Fibroblast of mammary gland (primary cell): Measurements from ENCODE around the gene ARID1B.

Experiments used
- DNase-seq: peaks from one replicate; pipeline ENCODE4 v3.0.0-alpha.2; 2010; ENCODE audit warnings: low read depth
- H3K4me3 ChIP-seq: 2 replicates; pipeline ENCODE4 v1.5.1; 2011; ENCODE audit warnings: low read depth, mild to moderate bottlenecking, low read length, moderate library complexity; ENCODE audit not compliant: control insufficient read depth
- TF ChIP-seq, protein P1 (sequence below): conservative IDR thresholded peaks from 2 replicates; pipeline ENCODE4 v1.5.1; 2011; ENCODE audit warnings: low read depth, low read length, inconsistent platforms; ENCODE audit not compliant: control insufficient read depth, insufficient read depth

Gene ARID1B

GRCh38 chr6:157224951-157225574 lies 447.9 kb downstream of the ARID1B start:
- DNase-seq: no peak
- TF ChIP-seq, protein P1, sequence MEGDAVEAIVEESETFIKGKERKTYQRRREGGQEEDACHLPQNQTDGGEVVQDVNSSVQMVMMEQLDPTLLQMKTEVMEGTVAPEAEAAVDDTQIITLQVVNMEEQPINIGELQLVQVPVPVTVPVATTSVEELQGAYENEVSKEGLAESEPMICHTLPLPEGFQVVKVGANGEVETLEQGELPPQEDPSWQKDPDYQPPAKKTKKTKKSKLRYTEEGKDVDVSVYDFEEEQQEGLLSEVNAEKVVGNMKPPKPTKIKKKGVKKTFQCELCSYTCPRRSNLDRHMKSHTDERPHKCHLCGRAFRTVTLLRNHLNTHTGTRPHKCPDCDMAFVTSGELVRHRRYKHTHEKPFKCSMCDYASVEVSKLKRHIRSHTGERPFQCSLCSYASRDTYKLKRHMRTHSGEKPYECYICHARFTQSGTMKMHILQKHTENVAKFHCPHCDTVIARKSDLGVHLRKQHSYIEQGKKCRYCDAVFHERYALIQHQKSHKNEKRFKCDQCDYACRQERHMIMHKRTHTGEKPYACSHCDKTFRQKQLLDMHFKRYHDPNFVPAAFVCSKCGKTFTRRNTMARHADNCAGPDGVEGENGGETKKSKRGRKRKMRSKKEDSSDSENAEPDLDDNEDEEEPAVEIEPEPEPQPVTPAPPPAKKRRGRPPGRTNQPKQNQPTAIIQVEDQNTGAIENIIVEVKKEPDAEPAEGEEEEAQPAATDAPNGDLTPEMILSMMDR: no peak
- H3K4me3 ChIP-seq: no peak overlapping the region

DNA sequence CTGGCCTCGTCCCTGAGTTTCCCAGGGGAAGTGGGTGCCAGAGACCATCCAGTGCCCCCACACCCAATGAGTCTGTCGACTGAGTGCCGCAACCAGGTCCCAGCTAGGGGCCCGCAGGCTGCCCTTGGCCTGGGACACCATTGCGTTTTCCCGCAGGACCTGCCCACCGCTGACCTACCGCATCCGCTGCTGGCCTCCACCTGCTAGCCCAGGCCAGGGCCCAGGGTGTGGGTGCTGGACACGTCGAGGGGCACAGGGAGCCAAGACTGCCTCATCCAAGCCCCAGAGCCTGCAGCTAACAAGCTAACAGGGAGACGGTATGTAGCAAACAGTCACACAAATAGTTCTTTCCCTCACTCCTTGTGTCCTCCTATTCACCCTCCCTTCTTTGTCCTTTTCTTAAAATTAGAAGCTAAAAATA lies 448.4 kb downstream of the ARID1B start:
- DNase-seq: no peak

DNA sequence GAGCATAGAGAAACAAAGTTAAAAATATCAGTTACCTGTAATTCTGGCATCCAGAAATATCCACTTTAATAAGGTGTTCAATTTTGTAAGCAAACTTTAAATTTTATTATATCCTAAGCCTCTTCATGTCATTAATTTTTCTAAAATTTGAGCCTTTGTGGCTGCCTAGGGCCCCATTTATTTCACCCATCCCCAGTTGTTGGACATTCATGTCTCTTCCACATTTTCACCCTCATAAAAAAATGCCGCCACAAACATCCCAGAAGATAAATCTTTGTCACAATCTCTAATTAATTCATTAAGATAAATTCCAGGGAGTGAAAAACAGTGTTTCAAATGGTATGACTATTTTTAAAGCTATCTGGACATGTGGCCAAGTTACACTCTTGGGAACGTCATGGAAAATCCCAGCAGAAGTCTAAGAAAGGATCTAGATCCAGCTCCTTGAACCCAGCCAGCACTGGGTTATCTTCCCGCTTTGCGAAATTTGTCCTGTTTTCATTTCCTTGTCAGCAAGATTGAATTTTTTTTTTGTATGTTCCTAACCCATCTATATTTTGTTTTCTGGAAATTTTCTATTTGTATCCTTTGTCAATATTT lies 448.9 kb downstream of the ARID1B start:
- peak; percentile 75 for DNase-seq
- TF ChIP-seq, protein P1: no peak
- no peak overlapping the region for H3K4me3 ChIP-seq

More for the DNA sequence above, 448.4 kb downstream of the ARID1B start:
- H3K4me3 ChIP-seq: no peak overlapping the region
- TF ChIP-seq, protein P1: no peak

DNA sequence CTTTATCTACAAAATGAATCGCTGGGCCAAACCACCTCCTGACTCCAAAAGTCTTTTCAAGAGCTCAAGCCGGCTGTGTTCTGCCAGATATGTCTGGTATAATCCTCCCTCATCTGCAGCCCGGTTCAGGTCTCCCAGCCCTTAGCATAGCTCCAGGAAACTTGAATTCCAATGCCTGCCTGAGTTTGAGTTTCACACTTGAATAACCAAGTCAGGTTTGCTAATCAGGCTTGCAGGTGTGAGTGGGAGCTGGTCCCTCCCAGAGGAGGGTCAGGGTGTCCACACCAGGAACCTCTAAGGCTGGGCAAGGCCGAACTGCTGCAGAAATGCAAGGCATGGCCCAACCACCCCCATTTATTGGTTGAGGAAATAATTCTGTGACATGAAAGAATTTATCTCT lies 449.6 kb downstream of the ARID1B start:
- no peak for DNase-seq
- no peak overlapping the region for H3K4me3 ChIP-seq
- TF ChIP-seq, protein P1: no peak

DNA sequence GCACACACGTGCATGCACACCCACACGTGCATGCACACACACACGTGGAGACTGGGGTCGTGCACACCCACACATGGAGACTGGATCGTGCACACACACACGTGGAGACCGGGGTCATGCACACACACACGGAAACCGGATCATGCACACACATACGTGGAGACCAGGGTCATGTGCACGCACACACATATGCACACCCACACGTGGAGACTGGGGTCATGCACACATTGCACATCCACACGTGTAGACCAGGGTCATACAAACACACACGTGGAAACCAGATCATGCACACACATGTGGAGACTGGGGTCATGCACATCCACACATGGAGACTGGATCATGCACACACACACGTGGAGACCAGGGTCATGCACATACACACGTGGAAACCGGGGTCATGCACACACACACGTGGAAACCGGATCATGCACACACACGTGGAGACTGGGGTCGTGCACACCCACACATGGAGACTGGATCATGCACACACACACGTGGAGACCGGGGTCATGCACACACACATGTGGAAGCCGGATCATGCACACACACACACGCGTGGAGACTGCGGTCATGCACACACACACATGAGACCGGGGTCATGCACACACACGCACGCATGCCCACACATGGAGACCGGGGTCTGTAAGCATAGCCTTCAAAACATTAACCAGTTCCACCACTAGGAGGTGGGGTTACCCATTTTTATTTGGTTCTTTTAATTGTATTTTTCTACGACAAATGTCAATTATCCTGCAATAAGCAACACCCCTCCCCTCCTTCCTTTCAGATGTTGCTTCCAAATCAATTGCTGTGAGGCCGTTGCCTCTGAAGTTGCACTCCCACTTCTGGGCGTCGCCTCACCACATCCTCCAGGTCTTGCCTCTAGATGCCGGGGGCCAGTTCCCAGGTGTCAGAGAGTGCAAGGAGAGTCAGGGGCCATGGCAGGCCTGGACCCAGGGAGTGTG lies 450.3 kb downstream of the ARID1B start:
- TF ChIP-seq, protein P1: peak; percentile 41
- no peak overlapping the region for H3K4me3 ChIP-seq
- peak; percentile 41 for DNase-seq

- TF ChIP-seq, protein P1: no peak
- H3K4me3 ChIP-seq: no peak overlapping the region
- DNase-seq: no peak
Observed at GRCh38 chr6:157228426-157229131, 451.4 kb downstream of the ARID1B start.
